GM19240 (cell line): Measurements from ENCODE around the gene TGIF1.
"Not testable (repeated sequence)": the region's sequence is repeated elsewhere in the genome, so short reads cannot be mapped to it uniquely, and the experiment has no call there.

Experiments
- DNase-seq: peaks from one replicate; pipeline ENCODE4 v3.0.0; 2011; ENCODE audit warnings: low spot score; ENCODE audit not compliant: insufficient read length

TGIF1 gene

GRCh38 chr18:3455090-3455635 is 5.2 kb downstream of the TGIF1 start:
- DNase-seq, result no peak

- DNase-seq, result no peak
Observed at GRCh38 chr18:3455907-3456685, 6.1 kb downstream of the TGIF1 start.

GRCh38 chr18:3456686-3457069 is 6.7 kb downstream of the TGIF1 start:
- no peak for DNase-seq

- no peak for DNase-seq
Observed at GRCh38 chr18:3457261-3457724, 7.3 kb downstream of the TGIF1 start.

GRCh38 chr18:3458378-3458777 is 8.4 kb downstream of the TGIF1 start:
- no peak for DNase-seq

- no peak for DNase-seq
Observed at GRCh38 chr18:3458952-3459853, 9.2 kb downstream of the TGIF1 start.

- DNase-seq, result no peak
Observed at GRCh38 chr18:3460823-3461398, 10.9 kb downstream of the TGIF1 start.

GRCh38 chr18:3461704-3462103 is 11.7 kb downstream of the TGIF1 start:
- DNase-seq, result no peak

- no peak for DNase-seq
Observed at GRCh38 chr18:3463051-3463450, 13.1 kb downstream of the TGIF1 start.

- DNase-seq, result no peak
Observed at GRCh38 chr18:3466045-3466444, 16.1 kb downstream of the TGIF1 start.

GRCh38 chr18:3466872-3467271 is 16.9 kb downstream of the TGIF1 start:
- DNase-seq, result no peak

GRCh38 chr18:3468066-3468705 is 18.2 kb downstream of the TGIF1 start:
- no peak for DNase-seq

- no peak for DNase-seq
Observed at GRCh38 chr18:3468833-3469232, 18.9 kb downstream of the TGIF1 start.

- DNase-seq, result no peak
Observed at GRCh38 chr18:3471141-3471648, 21.2 kb downstream of the TGIF1 start.

GRCh38 chr18:3472121-3472520 is 22.1 kb downstream of the TGIF1 start:
- not testable (repeated sequence) for DNase-seq

- DNase-seq, result no peak
Observed at GRCh38 chr18:3472681-3473544, 22.9 kb downstream of the TGIF1 start.

GRCh38 chr18:3478262-3478978 is 28.4 kb downstream of the TGIF1 start:
- no peak for DNase-seq

GRCh38 chr18:3479978-3480509 is 30.1 kb downstream of the TGIF1 start:
- no peak for DNase-seq
